ENCODE results near the gene KCTD21.

KCTD21 gene

GRCh38 chr11:78210000-78210608, 21.7 kb upstream of the KCTD21 start:
- TF ChIP-seq ZNF565 (CRISPR knock-in tag; conservative IDR thresholded peaks at IDR 0.05; ENCODE audit: low read depth) (no peak), POU6F1 (CRISPR knock-in tag; IDR thresholded peaks at IDR 0.05; ENCODE audit: borderline replicate concordance, low read depth) (no peak), TOX (CRISPR knock-in tag; IDR thresholded peaks at IDR 0.05; ENCODE audit: borderline replicate concordance) (no peak), PPARA (CRISPR knock-in tag; IDR thresholded peaks at IDR 0.05; ENCODE audit: borderline replicate concordance) (no peak), TCF4 (CRISPR knock-in tag; IDR thresholded peaks at IDR 0.05; ENCODE audit: borderline replicate concordance) (no peak), ZNF70 (CRISPR knock-in tag; IDR thresholded peaks at IDR 0.05) (no peak), ZFP3 (CRISPR knock-in tag; IDR thresholded peaks at IDR 0.05) (no peak), ZC3H10 (CRISPR knock-in tag; IDR thresholded peaks at IDR 0.05) (no peak), ESRRG (CRISPR knock-in tag; IDR thresholded peaks at IDR 0.05) (no peak)
- no peak for ATAC-seq

GRCh38 chr11:78209478-78209877, 21.1 kb upstream of the KCTD21 start:
- no peak for ATAC-seq
- TF ChIP-seq POU6F1 (CRISPR knock-in tag; IDR thresholded peaks at IDR 0.05; ENCODE audit: borderline replicate concordance, low read depth) (no peak), ESRRG (CRISPR knock-in tag; IDR thresholded peaks at IDR 0.05) (no peak), ISL1 (CRISPR knock-in tag; IDR thresholded peaks at IDR 0.05) (no peak), RARB (CRISPR knock-in tag; IDR thresholded peaks at IDR 0.05) (no peak), ZFP30 (CRISPR knock-in tag; IDR thresholded peaks at IDR 0.05) (no peak), ZC3H10 (CRISPR knock-in tag; IDR thresholded peaks at IDR 0.05) (no peak), ZNF70 (CRISPR knock-in tag; IDR thresholded peaks at IDR 0.05) (no peak), ZFP3 (CRISPR knock-in tag; IDR thresholded peaks at IDR 0.05) (no peak), PATZ1 (CRISPR knock-in tag; IDR thresholded peaks at IDR 0.05; ENCODE audit: borderline replicate concordance) (no peak), ZNF565 (CRISPR knock-in tag; conservative IDR thresholded peaks at IDR 0.05; ENCODE audit: low read depth) (no peak), SNAI2 (CRISPR knock-in tag; IDR thresholded peaks at IDR 0.05) (no peak)

- peak; percentile 22 for ATAC-seq
- 0 out of 2 replicates have a peak, but pooled peaks have one; percentile 5 for TF ChIP-seq SNAI2 (CRISPR knock-in tag; IDR thresholded peaks at IDR 0.05)
- TF ChIP-seq BACH2 (CRISPR knock-in tag; IDR thresholded peaks at IDR 0.05; ENCODE audit: borderline replicate concordance): no peak
- no peak for TF ChIP-seq CSRNP3 (CRISPR knock-in tag; IDR thresholded peaks at IDR 0.05)
- TF ChIP-seq ZFP30 (CRISPR knock-in tag; IDR thresholded peaks at IDR 0.05): peak; percentile 10; the same call in 1 of the 2 replicates
- no peak for TF ChIP-seq CSDC2 (CRISPR knock-in tag; IDR thresholded peaks at IDR 0.05)
- TF ChIP-seq PATZ1 (CRISPR knock-in tag; IDR thresholded peaks at IDR 0.05; ENCODE audit: borderline replicate concordance): no peak
- TF ChIP-seq POU6F1 (CRISPR knock-in tag; IDR thresholded peaks at IDR 0.05; ENCODE audit: borderline replicate concordance, low read depth): no peak
- TF ChIP-seq ZC3H10 (CRISPR knock-in tag; IDR thresholded peaks at IDR 0.05): no peak
- no peak for TF ChIP-seq ZNF8 (CRISPR knock-in tag; IDR thresholded peaks at IDR 0.05)
- TF ChIP-seq TSHZ2 (CRISPR knock-in tag; IDR thresholded peaks at IDR 0.05): no peak
- TF ChIP-seq ZNF565 (CRISPR knock-in tag; conservative IDR thresholded peaks at IDR 0.05; ENCODE audit: low read depth): no peak
- no peak for TF ChIP-seq ZFP3 (CRISPR knock-in tag; IDR thresholded peaks at IDR 0.05)
These were observed 20.1 kb upstream of the KCTD21 start for GRCh38 chr11:78208257-78209165.

All from SK-N-SH treated with all-trans-retinoic acid at 6 μM for 48 hours (cell line).